Adrenal gland (tissue), 12 donors: ENCODE data around the gene RNF130. TPM values are rescaled to one million over a fixed set of nuclear protein-coding genes. Genes with fewer than 3 reads are reported as not detected.
"Not testable (repeated sequence)": the region's sequence is repeated elsewhere in the genome, so short reads cannot be mapped to it uniquely, and the experiment has no call there.

Source experiments
- DNase-seq, 7 donors: peaks; one replicate each; pipeline ENCODE4 v3.0.0-alpha.2; 2019 to 2020
- H3K27ac ChIP-seq, 5 donors: fragments of 200-600 bp; sonication (generic) in 4 of 5; 1 replicate in 3 of 5; 2 replicates in 2 of 5; pipeline versions ENCODE4 v1.5.1 to v1.8.0; 2016 to 2020; ENCODE audit warnings: mild to moderate bottlenecking in 1 of 5
- H3K27me3 ChIP-seq: fragments of 200-600 bp; 2 replicates; pipeline ENCODE4 v1.8.0; 2021
- H3K36me3 ChIP-seq, 2 donors: fragments of 200-600 bp; replicated peaks in 1 of 2; 1 replicate in 1 of 2; 2 replicates in 1 of 2; pipeline versions ENCODE4 v1.5.1 to v1.8.0; 2018 to 2022
- H3K4me1 ChIP-seq, 2 donors: fragments of 200-600 bp; replicated peaks in 1 of 2; 1 replicate in 1 of 2; 2 replicates in 1 of 2; pipeline versions ENCODE4 v1.5.1 to v1.8.0; 2018 to 2021
- H3K4me3 ChIP-seq, 4 donors: fragments of 200-600 bp; sonication (generic) in 3 of 4; one replicate each; pipeline ENCODE4 v1.5.1; 2016 to 2018
- H3K9me3 ChIP-seq, 3 donors: fragments of 200-600 bp; sonication (generic) in 1 of 3; replicated peaks in 1 of 3; 1 replicate in 2 of 3; 2 replicates in 1 of 3; pipeline versions ENCODE4 v1.5.1 to v1.8.0; 2016 to 2021
- CTCF ChIP-seq, 6 experiments: fragments of 450-650 bp in 4 of 6; fragments of 200-600 bp in 2 of 6; sonication (generic) in 1 of 6; IDR thresholded peaks; 1 replicate in 5 of 6; 2 replicates in 1 of 6; pipeline versions ENCODE4 v1.5.1 to v1.8.0; 2016 to 2021; ENCODE audit warnings: antibody characterized with exemption in 6 of 6, mild to moderate bottlenecking in 2 of 6, moderate library complexity in 1 of 6
- POLR2A ChIP-seq, 2 donors: fragments of 450-650 bp; IDR thresholded peaks; one replicate each; pipeline ENCODE4 v1.6.1; 2017; ENCODE audit warnings: antibody characterized with exemption in 2 of 2, mild to moderate bottlenecking in 2 of 2, moderate library complexity in 1 of 2
- WGBS, 4 donors: extraction: QIAGEN DNeasy Blood & Tissue Kit in 2 of 4; methylation state at CpG; one replicate each; pipeline versions ENCODE4 v1.1.5 to v1.1.7; 2013 to 2017; 5-methylcytosine and 5-hydroxymethylcytosine counted together
- intact Hi-C, 2 donors: fragments of 100-400 bp; cut with DNase I; formaldehyde crosslinking; loops; one replicate each; pipeline versions ENCODE4 v1.14.1 to v1.15.0; 2022 to 2023
- polyA plus RNA-seq, 3 donors: library from polyadenylated mRNA; stranded (reverse); fragments of 200-250 nt in 2 of 3; fragments of 350-450 nt in 1 of 3; fragmentation: Illumina TruSeq in 1 of 3; extraction: RNeasy Lipid Tissue Mini Kit (QIAGEN cat#74804) in 1 of 3; gene quantifications; one replicate each; pipeline ENCODE4 v1.2.3, GENCODE V29; 2013 to 2014
- total RNA-seq, 9 donors: library from RNA; depleted of rRNA in 4 of 9; stranded (reverse); fragments of >200 nt in 4 of 9; fragments of 120-200 nt in 1 of 9; fragmentation: NEBNext Ultra II Directional in 1 of 9; extraction: Animal tissue kit (Norgen Biotek cat#: 25700) in 1 of 9; gene quantifications; one replicate each; pipeline versions ENCODE4 v1.1.0 to v1.2.4, GENCODE V29; 2013 to 2023
- donor health status: healthy with polysubstance abuse.
- donor health status: Bipolar disorder and iron deficiency.
- donor health status: DM: yes; HTN: yes; CAD: no.
- donor health status: DM: no; HTN: no; CAD: no.
- donor health status: DM: no; HTN: no; CAD: no.
- donor health status: DM: yes; HTN: yes; CAD: no.

RNF130 gene
- total and polyA plus RNA-seq, 12 donors: 36.8 to 138 (median 75.1) TPM

GRCh38 chr5:179994583-179995323, 76.8 kb downstream of the RNF130 start:
- no peak overlapping the region for H3K27ac ChIP-seq
- DNase-seq: no peak
- TF ChIP-seq POLR2A (IDR thresholded peaks at IDR 0.05) (no peak), CTCF (IDR thresholded peaks at IDR 0.05) (no peak)
- H3K9me3 ChIP-seq: no peaks in the 10 kb centered on the region
- intact Hi-C loops: no loop called here
- no peaks in the 10 kb centered on the region for H3K27me3 ChIP-seq
- no peak overlapping the region for H3K4me3 ChIP-seq
- H3K36me3 ChIP-seq: no peaks in the 10 kb centered on the region
- no peaks in the 10 kb centered on the region for H3K4me1 ChIP-seq
- 94 to 100% (median 96%) methylated on average over 3 of the region's 3 CpGs for WGBS, 4 donors

GRCh38 chr5:179992855-179993254, 78.7 kb downstream of the RNF130 start:
- intact Hi-C loops, H3K4me1 ChIP-seq, DNase-seq, H3K27me3 ChIP-seq, H3K4me3 ChIP-seq, H3K27ac ChIP-seq, H3K36me3 ChIP-seq, H3K9me3 ChIP-seq: not testable (repeated sequence)
- WGBS, 4 donors: 87 to 100% (median 94%) methylated on average over 4 of the region's 4 CpGs

GRCh38 chr5:179991106-179991505, 80.5 kb downstream of the RNF130 start:
- no peak for TF ChIP-seq CTCF (IDR thresholded peaks at IDR 0.05)
- TF ChIP-seq POLR2A (IDR thresholded peaks at IDR 0.05): no peak
- 90 to 97% (median 96%) methylated on average over 1 of the region's 1 CpG for WGBS, 4 donors
- DNase-seq: no peak
- H3K4me1 ChIP-seq: no peaks in the 10 kb centered on the region
- no peaks in the 10 kb centered on the region for H3K9me3 ChIP-seq
- H3K4me3 ChIP-seq: no peak overlapping the region
- H3K36me3 ChIP-seq: no peaks in the 10 kb centered on the region
- intact Hi-C loops: no loop called here
- H3K27ac ChIP-seq: no peak overlapping the region
- H3K27me3 ChIP-seq: no peaks in the 10 kb centered on the region

GRCh38 chr5:179990525-179990924, 81.0 kb downstream of the RNF130 start:
- H3K4me1 ChIP-seq, H3K4me3 ChIP-seq, H3K27ac ChIP-seq, H3K27me3 ChIP-seq, intact Hi-C loops, H3K9me3 ChIP-seq, H3K36me3 ChIP-seq, DNase-seq: not testable (repeated sequence)
- WGBS, 4 donors: 93 to 97% (median 95%) methylated on average over 7 to 8 of the region's 8 CpGs

- no peaks in the 10 kb centered on the region for H3K9me3 ChIP-seq
- no peak for TF ChIP-seq POLR2A (IDR thresholded peaks at IDR 0.05)
- peak in 1 of 6 experiments; percentile 12 for TF ChIP-seq CTCF (IDR thresholded peaks at IDR 0.05)
- H3K4me1 ChIP-seq: no peaks in the 10 kb centered on the region
- no peaks in the 10 kb centered on the region for H3K36me3 ChIP-seq
- WGBS, 4 donors: 75 to 79% (median 77%) methylated on average over 6 of the region's 6 CpGs
- no peak overlapping the region for H3K27ac ChIP-seq
- intact Hi-C loops: no loop called here
- no peak for DNase-seq
- H3K4me3 ChIP-seq: no peak overlapping the region
- no peaks in the 10 kb centered on the region for H3K27me3 ChIP-seq
These were observed 85.2 kb downstream of the RNF130 start for GRCh38 chr5:179986328-179986727.
